GM23248 (cell line): Measurements from ENCODE around the gene SGCA.

Experiments
- EZH2 ChIP-seq: fragments of 200-600 bp; sonication (generic); IDR thresholded peaks from 2 replicates; pipeline ENCODE4 v1.6.1; 2018; ENCODE audit warnings: antibody characterized with exemption, mild to moderate bottlenecking; ENCODE audit not compliant: insufficient read depth, poor library complexity, severe bottlenecking
- EZH2phosphoT487 ChIP-seq: fragments of 200-600 bp; sonication (generic); IDR thresholded peaks from 2 replicates; pipeline ENCODE4 v1.6.1; 2018; ENCODE audit warnings: antibody characterized with exemption, moderate library complexity, mild to moderate bottlenecking, low read depth; ENCODE audit not compliant: insufficient read depth

- TF ChIP-seq EZH2phosphoT487 (no peak), EZH2 (no peak)
Observed at GRCh38 chr17:50172936-50173334, 7.1 kb downstream of the SGCA start.
